OCI-LY7 (cell line): ENCODE results near the gene SLC25A29. TPM values are rescaled to one million over a fixed set of nuclear protein-coding genes. Genes with fewer than 3 reads are reported as not detected.

Experiments
- BruUV-seq: library from RNA; stranded (reverse); fragments of 400-500 nt; replicated peaks from 2 replicates; lab custom pipeline; 2021; lab: Mats Ljungman, UMichigan
- CTCF ChIA-PET: fragments of 300-600 bp; sonication (Branson Sonifier 250); formaldehyde crosslinking; loops from one replicate; lab custom pipeline; 2022; ENCODE audit warnings: antibody characterized with exemption; ENCODE audit not compliant: unreplicated experiment; lab: Charles Lee
- POLR2A ChIA-PET: fragments of 300-600 bp; sonication (Branson Sonifier 250); formaldehyde crosslinking; loops from one replicate; lab custom pipeline; 2022; ENCODE audit warnings: antibody characterized with exemption; lab: Charles Lee
- DNase-seq: peaks from one replicate; pipeline ENCODE4 v3.0.0-alpha.2; 2015; ENCODE audit warnings: low spot score
- H2AFZ ChIP-seq: fragments of 200-600 bp; sonication (generic), shearing (Covaris generic); 2 replicates; pipeline ENCODE4 v1.6.1; 2014; ENCODE audit warnings: mild to moderate bottlenecking, antibody characterized with exemption, low read length, moderate library complexity
- H3K27ac ChIP-seq: fragments of 200-600 bp; sonication (generic); 2 replicates; pipeline ENCODE4 v1.5.1; 2014; ENCODE audit warnings: mixed run types, low read depth, mild to moderate bottlenecking, moderate library complexity, low read length, inconsistent platforms; ENCODE audit not compliant: poor library complexity, severe bottlenecking
- H3K36me3 ChIP-seq: fragments of 200-600 bp; sonication (generic); 2 replicates; pipeline ENCODE4 v1.6.1; 2014; ENCODE audit warnings: mild to moderate bottlenecking, antibody characterized with exemption, low read length, moderate library complexity, mixed read lengths; ENCODE audit not compliant: insufficient read depth
- H3K4me1 ChIP-seq: fragments of 200-600 bp; sonication (generic); 2 replicates; pipeline ENCODE4 v1.5.1; 2014; ENCODE audit warnings: mild to moderate bottlenecking, low read length; ENCODE audit not compliant: insufficient read depth, poor library complexity, severe bottlenecking
- H3K4me2 ChIP-seq: fragments of 200-600 bp; sonication (generic); 2 replicates; pipeline ENCODE4 v1.6.1; 2014; ENCODE audit warnings: mild to moderate bottlenecking, low read length
- H3K4me3 ChIP-seq: fragments of 200-600 bp; sonication (generic); 2 replicates; pipeline ENCODE4 v1.5.1; 2014; ENCODE audit warnings: mild to moderate bottlenecking, low read depth, low read length; ENCODE audit not compliant: poor library complexity, severe bottlenecking
- H3K79me2 ChIP-seq: fragments of 200-600 bp; sonication (generic); 2 replicates; pipeline ENCODE4 v1.6.1; 2016; ENCODE audit warnings: low read depth, mild to moderate bottlenecking, low read length, moderate library complexity, mixed read lengths; ENCODE audit not compliant: insufficient read depth
- H3K9me2 ChIP-seq: fragments of 200-600 bp; sonication (generic); 2 replicates; pipeline ENCODE4 v1.6.1; 2016; ENCODE audit warnings: mild to moderate bottlenecking, low read length, mixed read lengths; ENCODE audit not compliant: insufficient read depth
- H3K9me3 ChIP-seq: fragments of 200-600 bp; sonication (generic); 2 replicates; pipeline ENCODE4 v1.6.1; 2014; ENCODE audit warnings: mild to moderate bottlenecking, mixed run types, low read length, mixed read lengths
- H4K20me1 ChIP-seq: fragments of 200-600 bp; sonication (generic); 2 replicates; pipeline ENCODE4 v1.6.1; 2014; ENCODE audit warnings: mild to moderate bottlenecking, antibody characterized with exemption, low read length, moderate library complexity, mixed read lengths; ENCODE audit not compliant: insufficient read depth
- EZH2phosphoT487 ChIP-seq: fragments of 200-600 bp; sonication (generic); IDR thresholded peaks from 2 replicates; pipeline ENCODE4 v1.6.1; 2018; ENCODE audit warnings: low read depth, borderline replicate concordance, mild to moderate bottlenecking, mixed run types, antibody characterized with exemption, low read length, moderate library complexity, mixed read lengths
- intact Hi-C: fragments of 100-400 bp; cut with micrococcal nuclease; formaldehyde crosslinking; loops from one replicate; pipeline ENCODE4 v1.10.0; 2022; ENCODE audit not compliant: unreplicated experiment
- total RNA-seq, 2 experiments: library from RNA; depleted of rRNA in 1 of 2; stranded (reverse); fragments of >200 nt in 1 of 2; shearing (Covaris generic) in 1 of 2; gene quantifications; 2 replicates each; pipeline ENCODE4 v1.2.3, GENCODE V29; 2014 to 2022
- TF ChIP-seq, protein P1 (sequence below): fragments of 200-600 bp; sonication (generic); conservative IDR thresholded peaks from 2 replicates; pipeline ENCODE4 v1.5.1; 2014; ENCODE audit warnings: mild to moderate bottlenecking, antibody characterized with exemption, low read length, moderate library complexity, mixed read lengths

The SLC25A29 gene
- total RNA-seq, 2 experiments from 2014 or later = 14.6 to 34.8 TPM

DNA sequence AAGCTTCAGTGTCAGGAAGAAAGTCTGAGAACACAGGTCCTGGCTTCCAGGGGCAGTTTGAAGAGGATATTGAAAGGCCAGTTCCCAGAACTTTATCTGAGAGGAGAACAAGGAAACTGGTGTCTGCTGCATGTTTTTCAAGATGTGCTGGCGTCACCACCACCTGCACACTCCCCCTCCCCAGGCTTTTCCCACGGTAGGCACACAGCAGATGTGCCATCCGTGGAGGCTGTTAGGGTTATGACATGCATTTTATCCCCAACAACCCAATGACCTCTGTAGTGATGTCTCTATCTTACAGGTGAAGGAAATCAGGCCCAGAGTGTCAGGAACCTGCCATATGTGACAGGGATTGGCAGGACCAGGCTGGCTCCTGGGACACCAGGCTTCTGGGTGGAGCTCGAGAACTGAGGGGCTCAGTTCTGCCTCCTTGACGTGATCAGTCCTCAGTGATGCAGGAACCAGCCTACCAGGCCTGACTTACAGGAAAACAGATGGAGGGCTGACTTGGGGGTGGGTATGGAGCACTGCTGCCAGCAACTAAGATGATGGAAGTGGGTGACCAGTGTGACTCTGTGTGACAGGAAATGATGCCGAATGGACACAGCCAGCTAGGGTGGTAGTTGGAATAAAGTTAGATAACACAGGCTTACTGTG lies 33.6 kb upstream of the SLC25A29 start:
- Histone ChIP-seq H3K36me3 (peaks cover 18% of the 10 kb centered on the region; the same call in 1 of the 2 replicates), H3K4me1 (peaks cover 9% of the 10 kb centered on the region), H3K4me3 (no peak overlapping the region), H2AFZ (no peak overlapping the region), H4K20me1 (no peaks in the 10 kb centered on the region), H3K27ac (no peak overlapping the region), H3K9me3 (no peaks in the 10 kb centered on the region), H3K9me2 (no peaks in the 10 kb centered on the region), H3K4me2 (no peak overlapping the region), H3K79me2 (no peaks in the 10 kb centered on the region)
- no TSS peak for BruUV-seq
- TF ChIP-seq EZH2phosphoT487 = no peak
- TF ChIP-seq, protein P1, sequence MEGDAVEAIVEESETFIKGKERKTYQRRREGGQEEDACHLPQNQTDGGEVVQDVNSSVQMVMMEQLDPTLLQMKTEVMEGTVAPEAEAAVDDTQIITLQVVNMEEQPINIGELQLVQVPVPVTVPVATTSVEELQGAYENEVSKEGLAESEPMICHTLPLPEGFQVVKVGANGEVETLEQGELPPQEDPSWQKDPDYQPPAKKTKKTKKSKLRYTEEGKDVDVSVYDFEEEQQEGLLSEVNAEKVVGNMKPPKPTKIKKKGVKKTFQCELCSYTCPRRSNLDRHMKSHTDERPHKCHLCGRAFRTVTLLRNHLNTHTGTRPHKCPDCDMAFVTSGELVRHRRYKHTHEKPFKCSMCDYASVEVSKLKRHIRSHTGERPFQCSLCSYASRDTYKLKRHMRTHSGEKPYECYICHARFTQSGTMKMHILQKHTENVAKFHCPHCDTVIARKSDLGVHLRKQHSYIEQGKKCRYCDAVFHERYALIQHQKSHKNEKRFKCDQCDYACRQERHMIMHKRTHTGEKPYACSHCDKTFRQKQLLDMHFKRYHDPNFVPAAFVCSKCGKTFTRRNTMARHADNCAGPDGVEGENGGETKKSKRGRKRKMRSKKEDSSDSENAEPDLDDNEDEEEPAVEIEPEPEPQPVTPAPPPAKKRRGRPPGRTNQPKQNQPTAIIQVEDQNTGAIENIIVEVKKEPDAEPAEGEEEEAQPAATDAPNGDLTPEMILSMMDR = no peak
- ChIA-PET CTCF (no interaction called here), POLR2A (no interaction called here)
- DNase-seq = no peak
- intact Hi-C loops = no loop called here

DNA sequence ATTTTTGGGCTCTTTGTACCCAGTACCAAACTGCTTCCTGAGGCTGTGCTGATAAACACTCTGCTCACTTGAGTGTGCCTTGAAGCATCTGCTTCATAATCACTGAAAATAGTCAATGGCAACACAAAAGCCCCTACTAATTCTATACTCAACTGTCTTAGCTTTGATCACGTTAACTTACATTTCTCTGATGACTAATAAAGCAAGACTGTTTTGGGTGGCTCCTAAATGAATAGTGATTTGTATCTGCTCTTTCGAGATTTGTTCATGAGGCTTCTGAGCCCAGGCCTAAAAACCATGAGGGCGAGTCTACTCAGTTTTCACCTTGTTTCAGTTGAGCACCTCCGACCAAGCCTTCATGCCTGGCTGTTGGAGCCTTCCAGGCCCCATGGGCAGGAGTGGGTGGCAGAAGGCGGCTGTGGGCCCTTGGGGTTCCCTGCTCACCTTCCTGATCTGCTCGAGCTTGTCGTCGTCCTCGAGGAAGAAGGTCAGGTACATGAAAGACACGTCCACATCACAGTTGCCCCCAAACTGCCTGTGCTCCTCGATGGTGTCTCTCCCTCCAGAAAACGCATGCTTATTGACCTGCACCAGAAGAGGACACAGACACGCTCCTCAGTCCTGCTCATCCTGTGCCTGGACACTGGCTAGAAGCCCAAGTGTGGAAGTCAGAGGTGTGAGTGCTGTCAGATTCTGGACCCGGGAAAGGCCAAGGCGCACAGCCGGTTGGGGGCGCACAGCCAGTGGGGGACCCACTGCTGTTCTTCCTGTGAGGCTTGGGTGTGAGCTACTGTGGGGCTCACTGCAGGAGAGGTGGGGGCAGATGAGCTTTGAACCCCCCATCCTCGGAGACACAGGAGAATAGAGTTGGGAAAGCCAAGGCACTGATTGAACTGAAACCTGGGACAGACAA lies 30.6 kb upstream of the SLC25A29 start:
- Histone ChIP-seq H3K4me1 (peaks cover 15% of the 10 kb centered on the region), H2AFZ (no peak overlapping the region), H3K27ac (no peak overlapping the region), H3K36me3 (peaks cover 18% of the 10 kb centered on the region; the same call in 1 of the 2 replicates), H3K9me2 (no peaks in the 10 kb centered on the region), H3K4me2 (no peak overlapping the region), H4K20me1 (no peaks in the 10 kb centered on the region), H3K4me3 (no peak overlapping the region), H3K9me3 (no peaks in the 10 kb centered on the region), H3K79me2 (no peaks in the 10 kb centered on the region)
- intact Hi-C loops = no loop called here
- BruUV-seq = no TSS peak
- POLR2A ChIA-PET = no interaction called here
- TF ChIP-seq, protein P1 = no peak
- no peak for TF ChIP-seq EZH2phosphoT487
- CTCF ChIA-PET = no interaction called here
- no peak for DNase-seq
